Embryonic facial prominence (tissue), 1 donor: Measurements from ENCODE around the gene BBS12.

Experiments used
- DNase-seq: peaks from one replicate; pipeline ENCODE4 v3.0.0-alpha.2; 2016; ENCODE audit errors: extremely low spot score

BBS12 gene

DNA sequence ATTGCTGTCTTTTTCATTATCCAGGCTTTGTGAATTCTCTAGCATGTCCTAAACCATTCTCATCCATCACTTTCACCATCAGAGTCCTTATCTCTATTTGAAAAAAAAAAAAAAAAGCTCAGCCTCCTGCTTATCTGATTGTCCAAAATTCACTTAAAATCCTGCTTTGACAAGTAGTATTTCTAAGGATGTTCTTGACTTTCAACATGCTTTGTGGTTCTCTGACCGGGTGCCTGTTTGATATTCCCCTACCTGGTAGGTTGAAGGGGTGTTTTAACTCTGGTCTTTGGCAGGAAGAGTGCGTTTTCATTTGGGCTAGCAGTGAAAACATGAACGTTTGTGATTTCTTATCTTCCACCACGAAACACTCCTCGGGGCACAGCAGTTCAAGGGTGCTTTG lies 17.3 kb upstream of the BBS12 start:
- DNase-seq: no peak

DNA sequence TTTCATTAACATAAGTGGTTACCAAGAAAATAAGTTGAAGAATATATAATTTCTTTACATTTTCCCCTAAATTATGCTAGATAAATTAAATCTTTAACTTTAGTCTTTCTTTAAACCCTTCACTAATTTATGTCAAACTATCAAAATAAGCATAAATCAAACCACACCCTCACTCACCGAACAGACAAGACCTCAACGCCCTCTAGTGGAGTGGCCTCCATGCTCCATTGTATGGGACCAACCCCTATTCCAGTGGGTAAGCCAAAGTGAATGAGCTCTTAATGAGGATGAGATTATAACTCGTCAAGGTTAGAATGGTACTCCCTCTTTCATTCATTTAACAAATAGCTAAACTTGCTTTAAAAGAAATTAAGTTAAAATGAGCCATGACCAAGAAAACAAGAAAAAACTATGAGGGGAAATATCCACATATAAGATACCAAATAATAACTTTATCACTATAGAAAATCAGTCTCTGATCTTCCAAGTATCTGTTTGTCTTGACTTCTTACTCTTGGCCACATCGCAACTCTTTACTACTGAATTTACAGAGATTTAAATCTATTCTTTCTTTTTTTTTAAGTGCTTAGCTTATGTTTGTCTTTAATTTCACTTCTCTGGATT lies 15.6 kb upstream of the BBS12 start:
- no peak for DNase-seq

DNA sequence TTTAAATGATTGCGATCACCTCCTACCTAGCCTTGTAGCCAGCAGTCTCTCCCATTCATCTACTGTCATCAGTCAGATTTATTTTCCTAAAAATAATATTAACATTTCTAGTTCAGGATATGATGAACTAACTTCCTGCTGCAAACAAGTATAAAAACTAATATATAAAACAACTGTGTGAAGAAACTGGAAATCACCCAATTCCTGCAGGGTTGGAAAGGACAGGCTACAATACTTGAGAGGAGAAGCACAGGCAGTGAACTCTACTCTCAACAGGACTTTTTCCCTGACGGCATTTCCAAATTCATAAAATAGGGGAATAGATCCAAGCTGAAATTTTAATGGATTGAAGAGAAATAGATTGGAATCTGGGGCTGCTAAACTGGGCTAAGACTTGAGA lies 14.2 kb upstream of the BBS12 start:
- no peak for DNase-seq

DNA sequence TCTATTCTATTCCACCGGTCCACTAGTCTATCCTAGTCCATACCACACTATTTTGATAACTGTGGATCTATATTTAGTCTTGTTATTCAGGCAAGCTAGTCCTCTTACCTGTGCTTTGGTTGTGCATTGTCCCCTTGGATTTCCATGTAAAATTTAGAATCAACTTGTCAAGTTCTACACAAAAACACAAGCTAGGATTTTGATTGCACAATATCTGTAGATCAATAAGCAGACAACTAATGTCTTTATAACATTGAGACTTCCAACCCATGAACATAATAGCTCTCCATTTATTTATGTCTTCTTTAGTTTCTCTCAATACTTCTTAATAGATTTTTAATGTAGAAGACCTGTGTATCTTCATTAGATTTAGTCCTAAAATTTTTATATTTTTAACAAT lies 10.2 kb upstream of the BBS12 start:
- no peak for DNase-seq

DNA sequence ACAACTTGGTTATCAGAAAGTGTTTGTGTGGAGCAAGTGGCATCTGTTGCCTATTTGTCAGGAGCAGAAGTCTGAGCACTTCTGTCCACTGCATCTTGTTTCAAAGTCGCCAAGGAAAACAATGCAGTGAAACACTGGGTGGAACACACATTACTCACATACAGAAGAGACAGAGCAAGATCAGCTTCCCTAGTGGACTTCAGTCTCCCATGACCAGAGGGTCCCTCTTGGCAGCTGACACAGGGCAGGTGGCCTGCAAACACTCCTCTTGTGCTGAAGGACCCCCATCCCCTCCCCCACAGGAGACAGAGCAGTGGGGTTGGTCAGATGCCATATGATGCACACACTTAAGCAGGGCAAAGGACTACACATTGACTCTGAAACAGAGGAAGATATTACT lies 3.6 kb upstream of the BBS12 start:
- DNase-seq: no peak

DNA sequence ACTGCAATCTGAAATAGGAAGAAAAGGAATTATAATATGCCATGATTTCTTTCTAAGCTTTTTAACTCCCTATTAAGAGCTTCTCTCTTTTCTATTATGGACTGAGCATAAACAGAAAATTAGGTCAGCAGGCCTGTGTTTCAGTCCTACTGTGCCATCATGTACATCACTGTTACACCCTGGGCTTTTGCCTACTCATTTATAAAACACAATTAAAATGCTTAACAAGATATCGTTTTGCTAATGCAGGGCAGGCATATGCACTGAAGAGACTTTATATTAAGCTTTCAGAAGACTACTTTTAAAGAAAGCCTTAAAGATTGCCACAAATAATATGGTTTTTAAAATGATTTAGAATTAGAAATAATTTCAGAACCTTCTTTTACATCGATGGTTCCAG lies 828 bp upstream of the BBS12 start:
- DNase-seq: no peak

DNA sequence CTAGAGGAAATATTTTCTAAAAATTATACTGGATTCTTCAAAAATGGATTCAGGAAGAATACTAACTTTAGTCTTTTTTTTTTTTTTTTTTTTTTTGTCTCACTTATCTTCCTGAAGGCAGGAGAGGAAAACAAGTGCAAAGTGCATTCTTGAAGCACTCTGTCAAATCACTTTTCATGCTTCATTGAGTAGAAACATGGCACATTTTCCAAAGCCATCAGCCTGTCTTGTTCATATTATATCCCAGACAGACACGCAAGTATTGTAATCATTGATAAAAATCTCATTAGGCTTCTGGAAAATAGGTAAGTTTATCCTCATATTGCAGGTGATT lies 1.2 kb downstream of the BBS12 start:
- DNase-seq: no peak

DNA sequence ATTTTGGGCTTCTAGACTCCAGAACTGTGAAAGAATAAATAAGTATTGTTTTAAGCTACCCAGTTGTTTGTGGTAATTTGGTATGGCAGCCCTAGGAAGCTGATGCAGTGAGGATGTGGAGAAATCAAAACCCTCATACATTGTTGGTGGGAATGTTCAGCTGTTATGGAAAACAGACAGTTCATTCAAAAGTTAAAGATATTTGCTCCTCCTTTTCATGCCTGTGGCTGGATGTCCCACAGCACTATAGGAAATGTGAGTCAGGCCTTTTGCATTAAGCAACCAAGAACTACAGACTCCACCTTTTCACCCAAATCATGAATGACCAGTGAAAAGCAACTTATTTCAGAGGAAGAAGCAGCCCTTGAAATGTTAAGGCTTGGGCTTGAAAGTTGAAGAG lies 6.7 kb downstream of the BBS12 start:
- no peak for DNase-seq

DNA sequence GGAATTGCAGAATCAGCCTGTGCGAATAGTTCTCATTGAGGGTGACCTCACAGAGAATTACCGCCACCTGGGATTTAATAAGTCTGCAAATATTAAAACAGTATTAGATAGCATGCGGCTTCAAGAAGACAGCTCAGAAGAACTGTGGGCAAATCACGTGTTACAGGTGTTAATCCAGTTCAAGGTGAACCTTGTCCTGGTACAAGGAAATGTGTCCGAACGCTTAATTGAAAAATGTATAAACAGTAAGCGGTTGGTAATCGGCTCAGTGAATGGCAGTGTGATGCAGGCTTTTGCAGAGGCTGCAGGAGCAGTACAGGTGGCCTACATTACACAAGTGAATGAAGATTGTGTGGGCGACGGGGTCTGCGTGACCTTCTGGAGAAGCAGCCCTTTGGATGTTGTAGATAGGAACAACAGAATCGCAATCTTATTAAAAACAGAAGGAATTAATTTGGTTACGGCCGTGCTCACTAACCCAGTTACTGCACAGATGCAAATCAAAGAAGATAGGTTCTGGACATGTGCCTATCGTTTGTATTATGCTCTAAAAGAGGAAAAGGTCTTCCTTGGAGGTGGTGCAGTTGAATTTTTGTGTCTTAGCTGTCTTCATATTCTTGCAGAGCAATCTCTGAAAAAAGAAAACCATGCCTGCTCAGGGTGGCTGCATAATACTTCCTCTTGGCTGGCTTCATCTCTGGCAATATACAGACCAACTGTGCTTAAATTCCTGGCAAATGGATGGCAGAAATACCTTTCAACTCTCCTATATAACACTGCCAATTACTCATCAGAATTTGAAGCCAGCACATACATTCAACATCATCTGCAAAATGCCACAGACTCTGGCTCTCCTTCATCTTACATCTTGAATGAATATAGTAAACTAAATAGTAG lies 10.7 kb downstream of the BBS12 start:
- DNase-seq: no peak

DNA sequence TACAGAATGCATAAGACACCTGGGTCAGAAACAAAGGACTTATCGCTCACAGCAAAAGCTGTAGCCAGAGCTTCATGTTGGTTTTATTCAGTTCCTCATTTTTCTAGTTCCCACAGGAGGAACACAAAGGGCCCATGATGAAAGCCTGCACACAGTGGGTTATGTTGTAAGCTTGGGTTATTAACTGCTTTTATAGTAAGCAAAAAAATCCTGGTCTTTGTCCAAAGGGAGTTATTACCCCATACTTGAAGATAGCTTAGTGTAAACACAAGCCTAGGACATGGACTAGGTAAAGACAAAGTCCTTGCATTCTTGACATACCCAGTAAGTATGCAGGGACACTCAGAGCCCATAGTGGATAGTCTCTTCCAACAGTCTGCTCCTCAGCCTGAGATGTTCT lies 11.7 kb downstream of the BBS12 start:
- DNase-seq: no peak

DNA sequence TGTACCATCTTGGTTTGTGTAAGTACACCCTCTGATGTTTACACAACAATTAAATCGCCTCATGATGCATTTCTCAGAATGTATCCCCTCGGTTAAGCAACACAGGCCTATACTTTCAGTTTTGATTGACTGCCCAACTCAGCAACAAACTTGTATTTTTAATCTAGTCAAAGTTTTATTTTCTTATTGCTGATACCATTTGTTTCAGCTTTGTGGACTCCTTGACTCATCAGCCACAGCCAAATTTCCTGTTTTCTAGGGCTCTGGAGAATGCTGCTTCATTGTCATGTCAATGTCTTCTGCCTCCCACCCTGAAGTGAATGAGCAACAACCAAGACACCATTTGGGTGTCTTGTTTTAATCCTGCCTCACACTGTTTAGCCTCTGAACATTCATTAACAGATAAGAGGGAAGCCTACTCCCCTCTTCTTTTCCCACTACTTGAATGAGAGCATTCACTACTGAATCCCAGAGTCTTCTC lies 14.0 kb downstream of the BBS12 start:
- no peak for DNase-seq

DNA sequence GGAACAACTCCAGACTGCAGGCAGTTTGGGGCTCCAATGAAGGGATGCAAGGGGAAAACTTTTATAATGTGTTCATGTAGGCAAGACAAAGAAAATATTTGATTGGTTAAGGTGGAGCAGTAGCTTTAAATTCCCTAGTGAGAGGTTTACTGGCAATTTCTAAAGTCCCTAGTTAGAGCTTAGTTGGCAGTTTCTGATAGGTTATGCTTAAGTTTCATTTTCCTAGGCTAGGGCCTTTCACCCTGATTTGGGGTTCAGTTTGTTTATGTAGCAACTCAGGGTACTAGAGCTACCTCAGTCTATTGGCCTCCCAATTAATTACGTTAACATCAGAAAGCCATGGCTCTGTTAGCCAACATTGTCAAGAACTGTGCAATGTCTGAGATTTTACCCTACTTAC lies 14.6 kb downstream of the BBS12 start:
- DNase-seq: no peak

DNA sequence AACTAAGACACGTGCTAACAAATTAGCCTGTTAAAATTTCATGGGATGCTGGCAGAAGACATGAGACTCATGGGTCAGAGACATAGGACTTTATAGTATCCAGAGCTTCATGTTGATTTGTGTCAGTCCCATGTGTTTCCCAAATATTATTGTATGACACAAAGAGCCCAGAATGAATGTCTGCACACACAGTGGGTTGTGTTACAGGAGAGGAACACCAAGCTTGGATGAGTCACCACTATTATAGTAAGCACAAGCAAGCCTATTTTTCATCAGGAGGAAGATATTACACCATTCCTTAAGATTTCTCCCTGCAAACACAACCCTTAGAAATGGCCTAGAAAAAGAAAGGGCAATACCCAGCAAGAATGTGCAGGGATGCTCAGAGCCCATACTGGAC lies 15.4 kb downstream of the BBS12 start:
- no peak for DNase-seq

DNA sequence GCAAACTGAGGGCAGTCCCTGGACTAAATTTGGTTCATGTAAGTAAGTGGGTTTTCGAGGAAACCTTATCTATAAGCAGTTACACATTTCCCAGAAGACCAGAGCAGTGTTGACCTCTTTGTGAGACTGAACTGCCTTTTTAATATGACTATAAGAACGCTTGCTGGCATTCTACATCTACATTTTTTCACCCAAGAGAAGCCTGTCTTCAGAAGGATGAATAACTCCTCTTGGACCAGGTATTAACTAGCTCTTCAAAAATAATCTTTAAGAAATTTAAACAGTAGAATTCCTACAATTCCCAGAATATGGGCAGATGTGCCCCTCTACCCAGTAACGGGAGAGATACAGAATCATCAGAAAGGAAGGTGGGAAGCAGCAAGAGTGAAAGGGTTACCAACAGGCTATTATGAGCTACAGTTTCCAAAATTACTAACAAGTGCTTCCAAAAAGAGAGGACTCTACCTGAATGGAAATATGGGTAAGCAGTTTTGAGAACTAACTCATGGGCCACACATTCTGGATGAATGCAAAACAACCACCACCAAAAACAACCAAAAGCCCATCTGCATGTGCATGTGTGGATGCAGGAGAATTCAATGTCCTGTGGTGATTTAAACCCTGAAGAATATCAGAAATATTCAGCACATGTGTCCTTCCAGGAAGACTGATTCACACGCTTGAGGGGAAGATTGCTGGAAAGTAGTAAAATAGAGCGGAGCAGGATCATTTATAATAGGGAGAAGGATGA lies 17.4 kb downstream of the BBS12 start:
- no peak for DNase-seq

DNA sequence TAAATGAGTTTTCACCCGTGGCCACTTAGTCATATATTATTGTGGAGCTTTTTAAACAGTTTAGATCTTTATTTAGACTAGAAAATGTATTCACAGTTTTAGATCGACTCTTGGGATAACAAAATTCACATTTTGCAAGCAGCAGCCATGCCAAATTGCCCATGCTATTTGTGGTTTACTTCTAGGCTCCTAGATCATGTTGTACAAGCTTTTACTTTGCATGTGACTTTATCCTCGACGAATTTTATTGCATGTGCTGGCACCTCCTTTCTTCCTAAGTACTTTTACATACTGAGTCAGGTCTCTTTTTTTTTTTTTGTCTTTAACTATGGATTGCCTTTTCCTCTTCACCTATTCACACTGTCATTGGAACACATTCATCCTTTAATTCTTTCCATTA lies 23.2 kb downstream of the BBS12 start:
- DNase-seq: no peak

DNA sequence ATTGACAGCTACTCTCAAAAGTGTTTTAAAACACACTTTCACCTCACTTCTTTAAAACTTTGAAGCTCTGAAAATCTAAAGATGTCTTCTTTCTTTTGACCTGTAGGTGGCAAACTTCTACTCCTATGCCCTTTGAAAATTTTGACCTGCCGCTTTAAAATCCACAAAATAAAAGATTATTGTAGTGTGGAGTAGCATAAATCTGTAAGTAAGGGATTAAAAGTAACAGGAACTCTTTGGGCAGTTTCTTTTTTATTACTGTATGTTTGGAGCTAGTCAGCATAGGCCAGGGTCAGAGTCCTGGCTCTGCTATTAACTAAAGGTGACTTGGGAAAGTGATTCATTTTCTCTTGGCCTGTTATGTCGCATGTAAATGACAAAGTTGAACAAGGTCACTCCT lies 25.5 kb downstream of the BBS12 start:
- no peak for DNase-seq

DNA sequence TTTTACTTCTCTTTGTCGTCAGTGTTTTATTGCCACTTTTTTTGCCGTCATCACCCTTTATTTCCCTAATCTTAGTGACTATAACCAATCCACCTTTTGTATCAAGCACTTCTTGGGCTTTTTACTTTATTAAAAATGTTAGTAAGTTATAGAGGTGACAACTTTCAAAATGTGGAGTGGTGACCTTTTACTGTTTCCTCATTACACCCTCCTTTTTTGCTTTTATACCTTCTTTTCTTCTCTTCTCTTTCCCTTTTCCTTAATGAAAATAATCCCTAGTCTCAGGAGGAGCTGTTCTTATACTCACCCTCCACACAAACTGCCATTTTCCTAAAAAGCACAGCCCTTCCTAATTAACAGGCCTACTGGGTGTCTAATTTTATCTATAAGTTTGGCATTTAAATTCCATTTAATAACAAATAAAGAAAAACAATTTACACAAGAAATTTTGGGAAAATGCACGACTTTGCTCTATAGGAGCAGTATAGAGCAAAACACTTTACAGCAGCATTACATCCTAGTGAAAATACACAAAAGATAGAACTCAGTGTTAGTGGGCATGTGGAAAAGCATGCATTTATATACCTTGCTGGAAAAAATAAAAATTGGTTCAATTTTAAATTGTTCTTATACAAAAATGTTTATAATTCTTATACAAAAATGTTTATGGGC lies 27.3 kb downstream of the BBS12 start:
- no peak for DNase-seq

DNA sequence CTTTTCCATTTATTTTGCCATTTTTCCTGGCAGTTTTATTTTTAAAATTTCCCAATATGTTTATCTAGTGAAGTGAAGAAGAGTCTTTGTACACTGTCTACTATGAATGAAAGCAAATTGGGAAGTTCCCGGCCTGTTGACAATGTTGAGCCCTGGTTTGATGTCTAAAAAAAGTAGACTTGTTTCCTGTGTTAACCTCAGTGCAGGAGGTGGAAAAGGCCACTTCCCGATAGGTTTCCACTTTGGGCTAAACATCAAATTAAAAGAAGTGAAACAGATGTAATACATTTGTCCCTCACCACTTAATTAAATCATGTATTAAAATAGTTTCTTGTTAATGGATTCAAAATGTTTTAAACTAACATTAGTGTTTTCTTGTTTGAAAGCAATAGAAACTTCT lies 30.0 kb downstream of the BBS12 start:
- no peak for DNase-seq

DNA sequence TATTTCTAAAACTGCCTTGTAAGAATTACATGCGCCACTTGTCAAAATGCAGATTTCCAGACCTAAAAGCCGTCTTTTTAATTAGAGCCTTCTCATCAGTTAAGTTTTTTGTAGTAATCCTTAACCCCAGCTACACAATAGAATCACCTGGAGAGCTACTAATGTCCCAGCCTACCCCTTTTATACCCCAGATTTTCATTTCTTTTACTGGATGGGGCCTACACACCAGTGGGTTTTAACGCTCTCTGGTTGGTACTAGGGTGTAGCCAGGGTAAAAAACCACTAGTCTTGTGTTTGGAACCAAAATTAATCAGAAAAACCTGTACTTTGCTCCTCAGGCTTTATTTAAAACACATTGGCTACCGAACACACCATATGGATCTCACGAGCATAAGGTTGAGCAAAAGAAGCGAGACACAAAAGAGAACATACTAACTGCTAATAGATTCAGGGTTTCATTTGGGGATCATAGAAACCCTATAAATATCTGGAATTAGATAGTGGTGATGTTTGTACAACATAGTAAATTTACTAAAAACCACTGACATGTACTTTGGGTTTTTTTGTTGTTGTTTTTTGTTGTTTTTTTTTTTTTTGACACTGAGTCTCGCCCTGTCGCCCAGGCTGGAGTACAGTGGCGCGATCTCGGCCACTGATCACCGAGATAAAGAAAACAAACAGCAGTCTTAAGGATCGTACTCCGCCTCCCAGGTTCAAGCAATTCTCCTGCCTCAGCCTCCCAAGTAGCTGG lies 30.6 kb downstream of the BBS12 start:
- DNase-seq: no peak

DNA sequence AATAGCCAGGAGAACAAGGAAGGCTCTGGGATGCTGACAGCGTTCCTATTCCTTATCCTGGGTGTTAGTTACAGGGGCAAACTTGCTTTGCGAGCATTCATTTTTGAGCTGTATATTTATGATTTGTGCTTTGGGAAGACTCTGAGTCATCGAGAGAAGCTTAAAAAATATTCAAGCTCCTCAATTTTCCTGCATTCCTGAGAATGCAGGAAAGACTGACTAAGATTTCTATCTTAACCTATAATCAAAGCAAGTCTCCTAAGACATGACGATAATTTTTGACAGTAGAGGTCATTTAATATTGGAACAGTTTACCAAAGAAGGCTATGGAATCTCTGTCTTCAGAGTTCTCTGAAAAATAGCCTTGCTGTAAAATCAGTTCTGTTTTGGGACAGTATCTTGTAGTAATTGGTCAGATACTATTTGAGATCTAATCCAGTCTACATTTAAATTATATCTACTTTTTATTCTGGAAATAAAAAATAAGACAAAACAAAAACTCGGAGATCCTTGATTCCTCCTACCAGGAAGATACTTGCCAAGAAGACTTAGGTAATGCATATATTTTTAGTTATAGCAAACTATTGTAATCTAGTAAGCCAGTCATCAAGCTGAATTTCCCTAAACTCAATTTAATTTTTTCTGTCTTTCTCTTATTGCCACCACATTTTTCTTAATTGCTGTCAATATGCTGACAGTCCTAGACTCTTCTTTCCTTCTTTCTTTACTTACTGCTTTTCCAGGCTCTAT lies 31.7 kb downstream of the BBS12 start:
- DNase-seq: no peak

DNA sequence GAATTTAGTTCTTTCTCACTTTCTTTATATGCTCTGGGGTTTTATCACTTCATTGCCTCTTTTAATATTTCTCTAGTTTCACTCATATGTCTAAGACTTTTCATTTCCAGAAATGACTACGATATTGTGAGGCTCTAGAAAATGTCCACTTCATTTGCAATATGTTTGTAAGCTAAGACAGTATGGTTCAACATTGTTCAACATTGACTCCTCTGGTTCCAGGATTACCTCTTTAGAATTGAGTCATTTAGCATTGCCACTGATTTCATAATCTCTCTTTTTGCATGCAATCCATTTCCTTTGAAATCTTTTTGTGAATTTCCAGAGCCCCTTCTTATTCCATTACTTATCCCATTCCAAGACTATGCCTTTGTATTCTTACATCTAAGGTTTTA lies 32.3 kb downstream of the BBS12 start:
- no peak for DNase-seq
